22Rv1 (cell line): ENCODE measurements around the gene ANKRD34C.
"Not testable (repeated sequence)": the region's sequence is repeated elsewhere in the genome, so short reads cannot be mapped to it uniquely, and the experiment has no call there.

Experiments
- H3K27ac ChIP-seq: fragments of 450-650 bp; 2 replicates; pipeline ENCODE4 v1.5.1; 2017
- CTCF ChIP-seq: fragments of 450-650 bp; IDR thresholded peaks from 2 replicates; pipeline ENCODE4 v1.5.1; 2017; ENCODE audit warnings: mild to moderate bottlenecking
- ZFX ChIP-seq: fragments of 450-650 bp; IDR thresholded peaks from 2 replicates; pipeline ENCODE4 v1.6.1; 2017; ENCODE audit warnings: antibody characterized with exemption, borderline replicate concordance

Gene ANKRD34C

GRCh38 chr15:79311901-79312553, 29.5 kb downstream of the ANKRD34C start:
- H3K27ac ChIP-seq: peak overlapping the region; percentile 80
- TF ChIP-seq ZFX (no peak), CTCF (no peak)

- H3K27ac ChIP-seq: no peak overlapping the region
- TF ChIP-seq ZFX (no peak), CTCF (no peak)
Observed at GRCh38 chr15:79314186-79314585, 31.7 kb downstream of the ANKRD34C start.

GRCh38 chr15:79314811-79315210, 32.3 kb downstream of the ANKRD34C start:
- H3K27ac ChIP-seq: no peak overlapping the region

GRCh38 chr15:79315623-79316328, 33.3 kb downstream of the ANKRD34C start:
- TF ChIP-seq CTCF (no peak), ZFX (no peak)
- no peak overlapping the region for H3K27ac ChIP-seq

More at GRCh38 chr15:79314811-79315210, 32.3 kb downstream of the ANKRD34C start:
- TF ChIP-seq ZFX (no peak), CTCF (no peak)

GRCh38 chr15:79316864-79317263, 34.3 kb downstream of the ANKRD34C start:
- TF ChIP-seq CTCF: no peak
- TF ChIP-seq ZFX: no peak
- 0 out of 2 replicates have a peak overlapping the region, but pooled peaks have one; percentile 13 for H3K27ac ChIP-seq

- not testable (repeated sequence) for H3K27ac ChIP-seq
Observed at GRCh38 chr15:79319973-79320372, 37.5 kb downstream of the ANKRD34C start.

- TF ChIP-seq CTCF (no peak), ZFX (no peak)
- no peak overlapping the region for H3K27ac ChIP-seq
Observed at GRCh38 chr15:79321876-79322275, 39.4 kb downstream of the ANKRD34C start.

GRCh38 chr15:79322306-79322705, 39.8 kb downstream of the ANKRD34C start:
- no peak overlapping the region for H3K27ac ChIP-seq
- TF ChIP-seq CTCF (no peak), ZFX (no peak)
